PC-3 (cell line): ENCODE measurements around the gene LAX1.

Experiments
- CTCF ChIP-seq: fragments of 300-600 bp; sonication (generic); conservative IDR thresholded peaks from 2 replicates; pipeline ENCODE4 v1.5.1; 2017; ENCODE audit warnings: antibody characterized with exemption, low read depth, mild to moderate bottlenecking, low read length
- EZH2phosphoT487 ChIP-seq: fragments of 300-600 bp; sonication (generic); IDR thresholded peaks from 2 replicates; pipeline ENCODE4 v1.6.1; 2018; ENCODE audit warnings: mild to moderate bottlenecking, antibody characterized with exemption, low read length, borderline replicate concordance

- TF ChIP-seq CTCF (no peak), EZH2phosphoT487 (no peak)
Measured at GRCh38 chr1:203744075-203744972, 20.7 kb upstream of the LAX1 start.
